Measurements from ENCODE around the gene SPATA31C1.
"Not testable (repeated sequence)": the region's sequence is repeated elsewhere in the genome, so short reads cannot be mapped to it uniquely, and the experiment has no call there.

SPATA31C1 gene

GRCh38 chr9:87921561-87921960, 3.8 kb downstream of the SPATA31C1 start:
- H3K9me3 ChIP-seq (ENCODE audit: control insufficient read depth, low read length); H3K4me1 ChIP-seq (ENCODE audit: control insufficient read depth, insufficient read depth, low read length); H3K27me3 ChIP-seq (ENCODE audit: control insufficient read depth, insufficient read depth, low read length); H3K36me3 ChIP-seq (ENCODE audit: control insufficient read depth, insufficient read depth, low read length); H3K4me3 ChIP-seq (ENCODE audit: low read length); H3K9ac ChIP-seq (ENCODE audit: low read length): not testable (repeated sequence)

GRCh38 chr9:87923012-87923411, 5.2 kb downstream of the SPATA31C1 start:
- H3K4me1 ChIP-seq (ENCODE audit: control insufficient read depth, insufficient read depth, low read length); H3K4me3 ChIP-seq (ENCODE audit: low read length): not testable (repeated sequence)

GRCh38 chr9:87924851-87925250, 7.1 kb downstream of the SPATA31C1 start:
- H3K9ac ChIP-seq (ENCODE audit: low read length); H3K27me3 ChIP-seq (ENCODE audit: control insufficient read depth, insufficient read depth, low read length); H3K9me3 ChIP-seq (ENCODE audit: control insufficient read depth, low read length); H3K4me3 ChIP-seq (ENCODE audit: low read length); H3K36me3 ChIP-seq (ENCODE audit: control insufficient read depth, insufficient read depth, low read length); H3K4me1 ChIP-seq (ENCODE audit: control insufficient read depth, insufficient read depth, low read length): not testable (repeated sequence)

More at GRCh38 chr9:87923012-87923411, 5.2 kb downstream of the SPATA31C1 start:
- H3K36me3 ChIP-seq (ENCODE audit: control insufficient read depth, insufficient read depth, low read length); H3K9me3 ChIP-seq (ENCODE audit: control insufficient read depth, low read length); H3K27me3 ChIP-seq (ENCODE audit: control insufficient read depth, insufficient read depth, low read length); H3K9ac ChIP-seq (ENCODE audit: low read length): not testable (repeated sequence)

GRCh38 chr9:87929152-87929551, 11.4 kb downstream of the SPATA31C1 start:
- H3K36me3 ChIP-seq (ENCODE audit: control insufficient read depth, insufficient read depth, low read length); H3K27me3 ChIP-seq (ENCODE audit: control insufficient read depth, insufficient read depth, low read length); H3K4me1 ChIP-seq (ENCODE audit: control insufficient read depth, insufficient read depth, low read length); H3K9ac ChIP-seq (ENCODE audit: low read length); H3K4me3 ChIP-seq (ENCODE audit: low read length); H3K9me3 ChIP-seq (ENCODE audit: control insufficient read depth, low read length): not testable (repeated sequence)

GRCh38 chr9:87934444-87934843, 16.7 kb downstream of the SPATA31C1 start:
- not testable (repeated sequence) for H3K27me3 ChIP-seq (ENCODE audit: control insufficient read depth, insufficient read depth, low read length); H3K9ac ChIP-seq (ENCODE audit: low read length); H3K4me1 ChIP-seq (ENCODE audit: control insufficient read depth, insufficient read depth, low read length); H3K36me3 ChIP-seq (ENCODE audit: control insufficient read depth, insufficient read depth, low read length); H3K4me3 ChIP-seq (ENCODE audit: low read length); H3K9me3 ChIP-seq (ENCODE audit: control insufficient read depth, low read length)

- H3K9ac ChIP-seq (ENCODE audit: low read length); H3K36me3 ChIP-seq (ENCODE audit: control insufficient read depth, insufficient read depth, low read length); H3K9me3 ChIP-seq (ENCODE audit: control insufficient read depth, low read length); H3K4me1 ChIP-seq (ENCODE audit: control insufficient read depth, insufficient read depth, low read length); H3K4me3 ChIP-seq (ENCODE audit: low read length); H3K27me3 ChIP-seq (ENCODE audit: control insufficient read depth, insufficient read depth, low read length): not testable (repeated sequence)
These were observed 19.6 kb downstream of the SPATA31C1 start for GRCh38 chr9:87937352-87937751.

- not testable (repeated sequence) for H3K9ac ChIP-seq (ENCODE audit: low read length); H3K36me3 ChIP-seq (ENCODE audit: control insufficient read depth, insufficient read depth, low read length); H3K4me1 ChIP-seq (ENCODE audit: control insufficient read depth, insufficient read depth, low read length); H3K4me3 ChIP-seq (ENCODE audit: low read length); H3K27me3 ChIP-seq (ENCODE audit: control insufficient read depth, insufficient read depth, low read length); H3K9me3 ChIP-seq (ENCODE audit: control insufficient read depth, low read length)
These were observed 20.2 kb downstream of the SPATA31C1 start for GRCh38 chr9:87937918-87938317.

GRCh38 chr9:87938336-87938735, 20.6 kb downstream of the SPATA31C1 start:
- H3K27me3 ChIP-seq (ENCODE audit: control insufficient read depth, insufficient read depth, low read length); H3K9ac ChIP-seq (ENCODE audit: low read length); H3K4me1 ChIP-seq (ENCODE audit: control insufficient read depth, insufficient read depth, low read length); H3K9me3 ChIP-seq (ENCODE audit: control insufficient read depth, low read length); H3K4me3 ChIP-seq (ENCODE audit: low read length); H3K36me3 ChIP-seq (ENCODE audit: control insufficient read depth, insufficient read depth, low read length): not testable (repeated sequence)

GRCh38 chr9:87939096-87939495, 21.3 kb downstream of the SPATA31C1 start:
- not testable (repeated sequence) for H3K27me3 ChIP-seq (ENCODE audit: control insufficient read depth, insufficient read depth, low read length); H3K4me3 ChIP-seq (ENCODE audit: low read length); H3K9me3 ChIP-seq (ENCODE audit: control insufficient read depth, low read length); H3K4me1 ChIP-seq (ENCODE audit: control insufficient read depth, insufficient read depth, low read length); H3K36me3 ChIP-seq (ENCODE audit: control insufficient read depth, insufficient read depth, low read length); H3K9ac ChIP-seq (ENCODE audit: low read length)

GRCh38 chr9:87944096-87944495, 26.3 kb downstream of the SPATA31C1 start:
- H3K9me3 ChIP-seq (ENCODE audit: control insufficient read depth, low read length): no peaks in the 10 kb centered on the region
- H3K36me3 ChIP-seq (ENCODE audit: control insufficient read depth, insufficient read depth, low read length): no peaks in the 10 kb centered on the region
- H3K27me3 ChIP-seq (ENCODE audit: control insufficient read depth, insufficient read depth, low read length): peaks cover 7% of the 10 kb centered on the region
- no peaks in the 10 kb centered on the region for H3K4me1 ChIP-seq (ENCODE audit: control insufficient read depth, insufficient read depth, low read length)
- H3K9ac ChIP-seq (ENCODE audit: low read length): no peak overlapping the region
- no peak overlapping the region for H3K4me3 ChIP-seq (ENCODE audit: low read length)

- Histone ChIP-seq H3K9me3 (ENCODE audit: control insufficient read depth, low read length) (no peaks in the 10 kb centered on the region), H3K27me3 (ENCODE audit: control insufficient read depth, insufficient read depth, low read length) (peaks cover 7% of the 10 kb centered on the region), H3K4me1 (ENCODE audit: control insufficient read depth, insufficient read depth, low read length) (no peaks in the 10 kb centered on the region), H3K9ac (ENCODE audit: low read length) (no peak overlapping the region), H3K36me3 (ENCODE audit: control insufficient read depth, insufficient read depth, low read length) (no peaks in the 10 kb centered on the region), H3K4me3 (ENCODE audit: low read length) (no peak overlapping the region)
These were observed 26.9 kb downstream of the SPATA31C1 start for GRCh38 chr9:87944682-87945081.

- Histone ChIP-seq H3K9ac (ENCODE audit: low read length) (no peak overlapping the region), H3K4me1 (ENCODE audit: control insufficient read depth, insufficient read depth, low read length) (no peaks in the 10 kb centered on the region), H3K9me3 (ENCODE audit: control insufficient read depth, low read length) (no peaks in the 10 kb centered on the region), H3K4me3 (ENCODE audit: low read length) (no peak overlapping the region), H3K36me3 (ENCODE audit: control insufficient read depth, insufficient read depth, low read length) (no peaks in the 10 kb centered on the region), H3K27me3 (ENCODE audit: control insufficient read depth, insufficient read depth, low read length) (peaks cover 5% of the 10 kb centered on the region)
These were observed 32.5 kb downstream of the SPATA31C1 start for GRCh38 chr9:87950296-87950695.

GRCh38 chr9:87950765-87951488, 33.2 kb downstream of the SPATA31C1 start:
- no peaks in the 10 kb centered on the region for H3K36me3 ChIP-seq (ENCODE audit: control insufficient read depth, insufficient read depth, low read length)
- H3K9ac ChIP-seq (ENCODE audit: low read length): no peak overlapping the region
- H3K4me1 ChIP-seq (ENCODE audit: control insufficient read depth, insufficient read depth, low read length): no peaks in the 10 kb centered on the region
- no peak overlapping the region for H3K4me3 ChIP-seq (ENCODE audit: low read length)
- H3K9me3 ChIP-seq (ENCODE audit: control insufficient read depth, low read length): no peaks in the 10 kb centered on the region
- no peaks in the 10 kb centered on the region for H3K27me3 ChIP-seq (ENCODE audit: control insufficient read depth, insufficient read depth, low read length)
